ENCODE measurements around the gene CHIA. TPM values are rescaled to one million over a fixed set of nuclear protein-coding genes. Genes with fewer than 3 reads are reported as not detected.

Gene CHIA
- total and polyA plus RNA-seq, 2 of the 4 experiments (the other 2 are of a cell fraction), result not detected

GRCh38 chr1:111323231-111323630 lies 32.6 kb downstream of the CHIA start:
- in situ Hi-C loops (cut with MboI; ENCODE audit: low sequenced_read_pairs) (no loop called here), dilution Hi-C loops (cut with HindIII; ENCODE audit: low sequenced_read_pairs, unreplicated experiment) (no loop called here), intact Hi-C loops (cut with micrococcal nuclease) (no loop called here)
- H3K4me1 ChIP-seq (ENCODE audit: control insufficient read depth, insufficient read depth, low read length), result no peaks in the 10 kb centered on the region
- H4K91ac ChIP-seq (ENCODE audit: insufficient read depth, low read depth, low read length), result no peak overlapping the region
- no peak overlapping the region for H3K27ac ChIP-seq (ENCODE audit: insufficient read depth, low read length)
- H2BK15ac ChIP-seq (ENCODE audit: low read depth, low read length), result no peak overlapping the region
- no peaks in the 10 kb centered on the region for H3K79me1 ChIP-seq (ENCODE audit: low read depth in 1 of 2, low read length in 2 of 2)
- no peak overlapping the region for H4K8ac ChIP-seq (ENCODE audit: low read depth in 2 of 2, low read length in 2 of 2)
- H3K9me3 ChIP-seq (ENCODE audit: control insufficient read depth, insufficient read depth, low read length), result no peaks in the 10 kb centered on the region
- no peak overlapping the region for H3K4me3 ChIP-seq (ENCODE audit: insufficient read depth, low read depth, low read length)
- 80% methylated on average over 1 of the region's 1 CpG; no CpG with 5 or more reads in 1 of the 2 experiments for WGBS, 2 experiments (ENCODE audit: extremely low coverage in 2 of 2, insufficient read length in 1 of 2)
- H4K5ac ChIP-seq (ENCODE audit: low read depth, low read length), result no peak overlapping the region
- H3K56ac ChIP-seq (ENCODE audit: extremely low read depth, insufficient read depth, low read length), result no peak overlapping the region
- no peak overlapping the region for H3K14ac ChIP-seq (replicated peaks; ENCODE audit: low read depth, low read length)
- ATAC-seq (ENCODE audit: low read depth) (no peak), DNase-seq (no peak)
- ChIA-PET POLR2A (ENCODE audit: unreplicated experiment) (no interaction called here), CTCF (no interaction called here)
- H3K9me1 ChIP-seq (ENCODE audit: insufficient read depth, low read length), result no peaks in the 10 kb centered on the region
- no peak overlapping the region for H3K23ac ChIP-seq (ENCODE audit: low read depth, low read length)
- no peak overlapping the region for H2BK5ac ChIP-seq (ENCODE audit: low read depth, low read length, poor library complexity, severe bottlenecking)
- no peak overlapping the region for H3K18ac ChIP-seq (ENCODE audit: low read depth, low read length)
- H3K9ac ChIP-seq (ENCODE audit: low read depth, low read length), result no peak overlapping the region
- TF ChIP-seq NFE2L2 (IDR thresholded peaks at IDR 0.05; ENCODE audit: low read depth, low read length) (no peak), RCOR1 (IDR thresholded peaks at IDR 0.05; ENCODE audit: insufficient replicate concordance, low read length) (no peak), POLR2A (IDR thresholded peaks at IDR 0.05; ENCODE audit: low read depth, low read length) (no peak), BHLHE40 (IDR thresholded peaks at IDR 0.05; ENCODE audit: low read depth, low read length) (no peak), USF2 (IDR thresholded peaks at IDR 0.05; ENCODE audit: low read depth, low read length) (no peak), MXI1 (IDR thresholded peaks at IDR 0.05; ENCODE audit: borderline replicate concordance, low read depth, low read length) (no peak), CEBPB (IDR thresholded peaks at IDR 0.05; ENCODE audit: low read depth, low read length) (no peak), MAZ (IDR thresholded peaks at IDR 0.05; ENCODE audit: borderline replicate concordance, low read depth, low read length) (no peak), MAFK (IDR thresholded peaks at IDR 0.05; ENCODE audit: low read depth, low read length) (no peak), ELK1 (IDR thresholded peaks at IDR 0.05; ENCODE audit: borderline replicate concordance, low read depth, low read length) (no peak), RAD21 (IDR thresholded peaks at IDR 0.05; ENCODE audit: low read length) (no peak), SMC3 (IDR thresholded peaks at IDR 0.05; ENCODE audit: low read depth, low read length) (no peak), CTCF (conservative IDR thresholded peaks at IDR 0.05; ENCODE audit: low read depth, low read length) (no peak), RFX5 (IDR thresholded peaks at IDR 0.05; ENCODE audit: low read depth, low read length) (no peak), FOS (IDR thresholded peaks at IDR 0.05; ENCODE audit: low read depth, low read length) (no peak)
- no peak overlapping the region for H2AFZ ChIP-seq (replicated peaks; ENCODE audit: low read length, poor library complexity)
- no peak overlapping the region for H2AK5ac ChIP-seq (ENCODE audit: low read depth, low read length)
- H2BK120ac ChIP-seq (ENCODE audit: low read depth, low read length), result no peak overlapping the region
- H3K4ac ChIP-seq (ENCODE audit: low read depth, low read length), result no peak overlapping the region
- H2AK9ac ChIP-seq (replicated peaks; ENCODE audit: low read depth, low read length, poor library complexity), result no peak overlapping the region
- H2BK20ac ChIP-seq (ENCODE audit: low read depth, low read length), result no peak overlapping the region
- H3K36me3 ChIP-seq (ENCODE audit: control insufficient read depth, insufficient read depth, low read length), result no peaks in the 10 kb centered on the region
- no TSS peak for BruUV-seq (replicated peaks)
- H3K4me2 ChIP-seq (ENCODE audit: low read depth, low read length), result no peak overlapping the region
- no peaks in the 10 kb centered on the region for H4K20me1 ChIP-seq (ENCODE audit: insufficient read depth, low read length)
- H3K27me3 ChIP-seq (ENCODE audit: control insufficient read depth, insufficient read depth, low read length), result peaks cover 3% of the 10 kb centered on the region
